Lung (tissue), 12 donors: Measurements from ENCODE around the gene MYRIP. TPM values are rescaled to one million over a fixed set of nuclear protein-coding genes. Genes with fewer than 3 reads are reported as not detected.

Experiments
- ATAC-seq: fragments of 200-7000 bp; cut with Tn5 transposase; one replicate; pipeline ENCODE4 v1.9.1; 2020; ENCODE audit warnings: moderate number of reproducible peaks; ENCODE audit not compliant: insufficient read depth, low FRiP score
- DNase-seq, 3 donors: peaks; one replicate each; pipeline ENCODE4 v3.0.0-alpha.2; 2013 to 2017
- H3K27ac ChIP-seq, 2 donors: one replicate each; pipeline ENCODE4 v1.5.1; 2013; ENCODE audit warnings: mild to moderate bottlenecking in 2 of 2, moderate library complexity in 2 of 2, control low read depth in 1 of 2, inconsistent platforms in 1 of 2, low read depth in 1 of 2, low read length in 1 of 2
- H3K27me3 ChIP-seq, 3 donors: one replicate each; pipeline ENCODE4 v1.5.1; 2013; ENCODE audit warnings: low read length in 2 of 3; ENCODE audit not compliant: control insufficient read depth in 3 of 3, insufficient read depth in 3 of 3
- H3K36me3 ChIP-seq, 4 donors: one replicate each; pipeline ENCODE4 v1.5.1; 2013; ENCODE audit warnings: low read length in 4 of 4, mild to moderate bottlenecking in 1 of 4, moderate library complexity in 1 of 4; ENCODE audit not compliant: control insufficient read depth in 4 of 4, insufficient read depth in 4 of 4
- H3K4me1 ChIP-seq, 5 donors: one replicate each; pipeline ENCODE4 v1.5.1; 2013; ENCODE audit warnings: low read length in 5 of 5, mild to moderate bottlenecking in 2 of 5, moderate library complexity in 1 of 5; ENCODE audit not compliant: control insufficient read depth in 5 of 5, insufficient read depth in 5 of 5
- H3K4me3 ChIP-seq: one replicate; pipeline ENCODE4 v1.5.1; 2013; ENCODE audit warnings: mild to moderate bottlenecking, control low read depth, moderate library complexity
- H3K9ac ChIP-seq, 2 donors: one replicate each; pipeline ENCODE4 v1.5.1; 2013; ENCODE audit warnings: low read length in 2 of 2, control low read depth in 1 of 2; ENCODE audit not compliant: insufficient read depth in 1 of 2
- H3K9me3 ChIP-seq, 4 donors: one replicate each; pipeline ENCODE4 v1.5.1; 2013; ENCODE audit warnings: low read length in 3 of 4, mild to moderate bottlenecking in 1 of 4, moderate library complexity in 1 of 4; ENCODE audit not compliant: control insufficient read depth in 4 of 4, insufficient read depth in 3 of 4
- CTCF ChIP-seq: IDR thresholded peaks from 2 replicates; pipeline ENCODE4 v1.5.1; 2012; ENCODE audit warnings: mild to moderate bottlenecking; ENCODE audit errors: control extremely low read depth, extremely low read depth
- WGBS, 2 donors: extraction: QIAGEN DNeasy Blood & Tissue Kit; methylation state at CpG; one replicate each; pipeline ENCODE4 v1.1.7; 2013; 5-methylcytosine and 5-hydroxymethylcytosine counted together
- polyA plus RNA-seq, 2 donors: library from polyadenylated mRNA; stranded (reverse); fragments of 200-250 nt; gene quantifications; one replicate each; pipeline ENCODE4 v1.2.1, GENCODE V29; 2013
- total RNA-seq, 2 donors: library from RNA; depleted of rRNA in 1 of 2; stranded (reverse); fragments of >200 nt in 1 of 2; gene quantifications; one replicate each; pipeline ENCODE4 v1.2.1, GENCODE V29; 2014 to 2021
- donor health status: control.
- donor health status: control.
- donor health status: Bipolar disorder and iron deficiency.
- donor health status: healthy.
- donor health status: DM: yes; HTN: yes; CAD: no.

The MYRIP gene
- total and polyA plus RNA-seq, 4 donors, result 0.30 to 2.5 (median 0.77) TPM

GRCh38 chr3:39937874-39938273 lies 128.5 kb downstream of the MYRIP start:
- Histone ChIP-seq H3K9me3 (no peaks in the 10 kb centered on the region), H3K36me3 (no peaks in the 10 kb centered on the region), H3K4me3 (no peak overlapping the region), H3K27ac (no peak overlapping the region), H3K4me1 (peaks cover 0 to 6% (median 0%) of the 10 kb centered on the region in 5 donors), H3K27me3 (no peaks in the 10 kb centered on the region), H3K9ac (no peak overlapping the region)
- ATAC-seq (no peak), DNase-seq (no peak)
- no peak for TF ChIP-seq CTCF
- WGBS, 2 donors, result 76 to 77% methylated on average over 1 of the region's 1 CpG

GRCh38 chr3:39941931-39942330 lies 132.5 kb downstream of the MYRIP start:
- no peak for TF ChIP-seq CTCF
- H3K36me3 ChIP-seq, result no peaks in the 10 kb centered on the region
- WGBS, 2 donors, result 59 to 74% methylated on average over 5 of the region's 5 CpGs
- H3K4me3 ChIP-seq, result no peak overlapping the region
- H3K27me3 ChIP-seq, result no peaks in the 10 kb centered on the region
- H3K9ac ChIP-seq, result no peak overlapping the region
- no peaks in the 10 kb centered on the region for H3K9me3 ChIP-seq
- DNase-seq, result peak in 2 of 3 donors; percentile 15 to 30
- H3K27ac ChIP-seq, result no peak overlapping the region
- no peaks in the 10 kb centered on the region for H3K4me1 ChIP-seq
- no peak for ATAC-seq

- no peak for DNase-seq
- Histone ChIP-seq H3K27ac (no peak overlapping the region), H3K4me1 (peaks cover 0 to 7% (median 0%) of the 10 kb centered on the region in 5 donors), H3K9me3 (no peaks in the 10 kb centered on the region), H3K9ac (no peak overlapping the region), H3K27me3 (no peaks in the 10 kb centered on the region), H3K4me3 (no peak overlapping the region), H3K36me3 (no peaks in the 10 kb centered on the region)
- 15 to 33% methylated on average over 5 of the region's 5 CpGs for WGBS, 2 donors
- no peak for ATAC-seq
- TF ChIP-seq CTCF, result no peak
Observed at GRCh38 chr3:39960515-39961191, 151.2 kb downstream of the MYRIP start.

GRCh38 chr3:39961230-39961629 lies 151.8 kb downstream of the MYRIP start:
- Histone ChIP-seq H3K9ac (no peak overlapping the region), H3K4me1 (peaks cover 0 to 7% (median 0%) of the 10 kb centered on the region in 5 donors), H3K27me3 (no peaks in the 10 kb centered on the region), H3K27ac (peak overlapping the region in 1 of 2 donors; percentile 3), H3K36me3 (no peaks in the 10 kb centered on the region), H3K4me3 (no peak overlapping the region), H3K9me3 (no peaks in the 10 kb centered on the region)
- 33 to 35% methylated on average over 4 of the region's 4 CpGs for WGBS, 2 donors
- no peak for TF ChIP-seq CTCF
- ATAC-seq, result no peak
- no peak for DNase-seq
